ENCODE results near the gene PTPRN2.
"Not testable (repeated sequence)": the region's sequence is repeated elsewhere in the genome, so short reads cannot be mapped to it uniquely, and the experiment has no call there.

Gene PTPRN2

DNA sequence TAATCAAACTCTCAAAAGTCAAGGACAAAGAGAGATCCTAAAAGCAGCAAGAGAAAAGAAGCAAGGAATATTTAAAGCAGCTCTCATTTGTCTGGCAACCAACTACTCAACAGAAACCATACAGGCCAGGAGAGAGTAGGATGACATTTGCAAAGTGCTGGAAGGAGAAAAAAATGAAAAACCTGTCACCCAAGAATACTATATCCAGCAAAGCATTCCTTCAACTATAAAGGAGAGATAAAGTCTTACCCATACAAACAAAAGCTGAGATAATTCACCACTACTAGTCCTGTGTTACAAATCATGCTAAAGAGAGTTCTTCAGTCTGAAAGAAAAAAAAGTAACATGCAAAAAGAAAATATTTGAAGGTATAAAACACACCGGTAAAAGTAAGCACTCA is 357.7 kb downstream of the PTPRN2 start:
- no peak for DNase-seq (ENCODE audit: low read depth)

- no peak for DNase-seq (ENCODE audit: low read depth)
Measured at GRCh38 chr7:158228986-158229385, 358.6 kb downstream of the PTPRN2 start.

DNA sequence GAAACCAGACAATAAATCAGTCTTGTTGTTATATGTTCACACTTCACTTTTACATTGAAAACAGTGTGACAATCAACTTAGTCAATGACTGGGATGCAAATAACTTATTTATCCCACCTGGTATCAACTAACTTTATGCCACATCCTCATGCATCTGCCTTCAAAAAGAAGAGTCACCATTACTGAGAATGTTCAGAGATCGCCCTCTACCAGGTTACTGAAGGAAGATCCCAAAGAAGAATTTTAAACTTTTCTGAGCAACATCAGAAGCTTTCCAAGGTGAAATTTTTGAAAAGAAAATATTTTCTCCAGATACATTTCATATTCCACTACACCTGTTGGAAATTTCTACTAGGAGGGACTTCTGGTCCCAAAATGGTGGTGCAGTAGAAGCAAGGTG is 359.5 kb downstream of the PTPRN2 start:
- no peak for DNase-seq (ENCODE audit: low read depth)

DNA sequence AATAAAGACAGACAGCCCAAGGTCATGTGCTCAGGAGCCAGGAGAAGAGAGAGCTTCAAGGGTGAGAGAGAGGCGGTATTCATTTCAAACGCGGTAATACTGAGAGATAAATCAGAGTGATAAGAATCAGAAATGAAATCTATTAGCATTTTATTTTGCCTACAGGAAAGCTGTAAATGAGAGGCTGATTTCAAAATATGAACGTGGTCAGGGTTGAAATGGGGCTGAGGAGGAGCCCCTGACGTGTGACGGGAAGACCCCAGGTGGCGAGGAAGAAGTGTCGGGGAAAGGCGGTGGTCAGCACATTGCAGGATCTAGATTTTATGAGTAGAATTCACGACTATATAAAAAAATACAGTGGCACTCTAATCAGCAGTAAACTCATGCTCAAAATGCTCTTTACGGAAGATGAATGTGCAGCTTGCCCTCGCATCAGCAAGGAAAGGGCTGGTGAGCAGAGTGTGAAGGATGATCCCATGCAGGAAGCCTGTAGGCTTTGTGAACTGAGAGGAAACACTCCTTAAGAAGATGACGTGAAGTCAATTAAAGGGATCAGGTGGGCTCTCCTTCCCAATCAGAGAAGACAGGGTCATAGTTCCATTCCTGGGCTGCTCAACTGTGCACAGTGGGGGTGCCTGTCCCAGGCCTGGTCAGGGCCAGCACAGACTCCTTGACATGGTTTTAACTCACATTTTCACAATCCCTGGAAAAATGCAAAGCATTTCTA is 360.2 kb downstream of the PTPRN2 start:
- DNase-seq (ENCODE audit: low read depth), result no peak

DNA sequence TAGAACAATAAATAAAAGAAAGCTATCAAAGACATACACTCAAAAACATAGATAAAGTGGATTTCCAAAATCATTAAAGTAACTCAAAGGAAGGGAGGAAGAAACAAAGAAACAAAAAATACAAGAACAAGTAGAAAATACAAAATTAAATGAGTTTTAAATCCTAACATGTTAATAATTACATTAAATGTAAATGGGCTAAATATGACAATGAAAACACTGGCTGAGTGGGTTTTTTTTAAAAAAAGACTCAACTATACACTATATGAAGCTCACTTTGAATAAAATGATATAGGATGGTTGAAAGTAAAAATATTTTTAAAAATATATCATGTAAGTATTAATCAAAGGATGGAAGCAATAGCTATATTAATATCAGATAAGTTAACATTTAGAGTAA is 371.4 kb downstream of the PTPRN2 start:
- DNase-seq (ENCODE audit: low read depth), result no peak

GRCh38 chr7:158209435-158209834 is 378.2 kb downstream of the PTPRN2 start:
- DNase-seq (ENCODE audit: low read depth), result no peak

GRCh38 chr7:158206341-158206740 is 381.3 kb downstream of the PTPRN2 start:
- DNase-seq (ENCODE audit: low read depth), result no peak

DNA sequence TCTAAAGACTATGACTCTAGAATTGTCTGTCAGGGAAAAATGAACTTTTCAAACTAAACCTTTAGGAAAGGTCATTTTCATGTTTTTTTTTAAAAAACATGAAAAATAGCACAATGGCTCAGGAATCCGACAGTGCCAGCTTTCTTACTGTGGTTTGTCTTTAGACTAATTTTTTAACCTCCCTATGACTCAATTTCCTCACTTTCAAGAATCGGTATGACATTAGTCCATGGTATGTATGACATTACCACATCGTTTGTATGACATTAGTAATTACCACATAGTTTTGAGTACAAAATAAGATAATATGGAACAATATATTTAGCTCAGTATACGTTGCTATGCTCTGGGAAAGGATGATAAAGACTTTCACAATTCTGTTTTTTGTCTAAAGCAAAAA is 383.2 kb downstream of the PTPRN2 start:
- DNase-seq (ENCODE audit: low read depth), result no peak

- DNase-seq (ENCODE audit: low read depth), result not testable (repeated sequence)
Measured at GRCh38 chr7:158203948-158204347, 383.7 kb downstream of the PTPRN2 start.

DNA sequence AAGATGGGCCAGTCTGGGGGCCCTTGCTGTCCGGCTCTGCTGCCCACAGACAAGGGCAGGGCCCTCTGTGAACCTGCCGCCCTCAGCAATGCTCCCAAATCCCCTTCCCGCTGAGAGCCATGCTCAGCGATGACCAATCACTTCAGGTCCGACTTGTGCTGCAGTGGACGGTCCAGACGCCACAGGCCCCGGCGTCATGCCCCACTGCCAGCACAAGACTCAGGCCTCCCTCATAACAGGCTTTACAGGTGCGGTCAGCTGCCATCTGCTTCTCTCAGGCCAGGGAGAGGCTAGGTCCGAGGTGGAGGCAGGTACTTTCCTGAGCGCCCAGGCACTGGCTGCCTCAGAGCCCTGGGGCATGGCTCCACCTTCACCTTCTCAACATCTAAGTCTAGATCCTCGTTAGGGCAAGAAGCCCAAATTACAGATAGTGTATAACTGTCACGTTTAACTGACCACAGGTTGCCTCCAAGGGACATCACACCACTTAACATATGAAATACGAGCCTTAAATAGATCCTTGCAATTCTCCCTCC is 393.2 kb downstream of the PTPRN2 start:
- no peak for DNase-seq (ENCODE audit: low read depth)

DNA sequence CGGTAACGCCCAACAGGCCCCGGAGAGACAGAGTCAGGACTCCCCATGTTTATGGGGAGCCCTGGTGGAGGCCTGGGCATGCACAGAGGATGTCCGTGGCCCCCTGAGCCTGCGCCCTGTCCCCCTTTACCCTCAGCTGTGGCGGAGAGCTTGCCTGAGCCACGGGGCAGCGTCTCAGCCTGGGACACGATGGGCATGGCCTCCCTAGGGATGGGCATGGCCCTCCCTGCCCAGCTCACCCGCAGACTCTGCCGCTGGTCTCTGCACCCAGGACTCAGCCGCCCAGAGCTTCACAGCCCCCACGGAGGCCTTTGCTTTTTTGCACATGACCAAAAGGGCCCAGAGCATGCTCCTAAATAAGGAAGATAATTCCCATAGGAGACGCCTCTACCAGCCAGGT is 394.2 kb downstream of the PTPRN2 start:
- no peak for DNase-seq (ENCODE audit: low read depth)

GRCh38 chr7:158192956-158193355 is 394.7 kb downstream of the PTPRN2 start:
- DNase-seq (ENCODE audit: low read depth), result no peak

DNA sequence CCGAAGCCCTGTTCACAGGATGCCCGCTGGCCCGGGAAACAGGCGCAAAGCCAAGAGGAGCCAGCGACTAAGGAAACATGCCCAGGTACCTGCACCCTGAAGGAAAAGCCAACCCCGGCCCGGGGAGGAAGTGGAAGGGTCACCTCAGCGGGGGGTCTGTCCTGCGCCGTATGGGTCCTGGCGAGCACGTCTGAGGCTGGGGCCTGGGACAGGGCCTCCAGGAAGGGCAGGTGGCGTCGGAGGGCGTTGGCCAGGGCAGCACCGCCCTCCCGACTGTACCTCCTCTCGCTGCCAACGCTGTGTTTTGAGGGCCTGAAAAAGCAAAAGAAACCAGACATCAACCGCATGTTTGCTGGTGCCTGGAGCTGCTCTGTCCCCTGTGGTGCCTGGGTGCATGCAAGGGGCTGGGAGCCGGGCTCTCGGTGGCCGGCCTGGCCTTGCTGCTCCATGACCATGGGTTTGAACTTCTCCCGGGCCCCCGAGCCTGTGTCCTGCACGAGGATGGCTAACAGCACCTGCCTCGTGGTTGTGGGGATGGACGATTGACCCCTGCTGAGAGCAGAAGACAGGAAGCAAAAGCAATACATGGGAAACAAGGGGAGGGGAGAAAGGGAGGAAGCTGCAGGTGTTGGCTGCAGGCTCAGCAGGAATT is 395.3 kb downstream of the PTPRN2 start:
- no peak for DNase-seq (ENCODE audit: low read depth)

DNA sequence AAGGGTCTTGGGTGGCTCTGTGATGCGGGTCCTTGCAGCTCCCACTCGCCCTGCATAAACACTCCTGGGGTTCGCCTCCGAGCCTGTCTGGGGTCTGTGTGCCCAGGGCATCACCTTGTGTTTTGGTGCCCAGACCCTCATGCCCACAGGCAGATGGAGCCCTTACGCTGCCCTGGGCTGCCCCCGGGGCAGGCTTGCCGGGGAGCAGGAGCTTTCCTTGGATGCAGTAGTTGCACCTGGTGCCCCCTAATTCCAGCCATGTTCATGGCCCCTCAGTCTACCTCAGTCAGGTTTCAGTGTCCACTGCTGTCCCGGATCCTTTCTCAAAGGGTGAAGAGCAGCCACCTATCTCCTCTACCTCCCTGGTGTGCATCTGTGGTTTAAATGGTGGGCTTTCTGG is 396.0 kb downstream of the PTPRN2 start:
- DNase-seq (ENCODE audit: low read depth), result no peak

GRCh38 chr7:158190756-158191155 is 396.9 kb downstream of the PTPRN2 start:
- DNase-seq (ENCODE audit: low read depth), result no peak

GRCh38 chr7:158188676-158189075 is 398.9 kb downstream of the PTPRN2 start:
- DNase-seq (ENCODE audit: low read depth), result no peak

- no peak for DNase-seq (ENCODE audit: low read depth)
Measured at GRCh38 chr7:158187694-158187994, 400.0 kb downstream of the PTPRN2 start.

DNA sequence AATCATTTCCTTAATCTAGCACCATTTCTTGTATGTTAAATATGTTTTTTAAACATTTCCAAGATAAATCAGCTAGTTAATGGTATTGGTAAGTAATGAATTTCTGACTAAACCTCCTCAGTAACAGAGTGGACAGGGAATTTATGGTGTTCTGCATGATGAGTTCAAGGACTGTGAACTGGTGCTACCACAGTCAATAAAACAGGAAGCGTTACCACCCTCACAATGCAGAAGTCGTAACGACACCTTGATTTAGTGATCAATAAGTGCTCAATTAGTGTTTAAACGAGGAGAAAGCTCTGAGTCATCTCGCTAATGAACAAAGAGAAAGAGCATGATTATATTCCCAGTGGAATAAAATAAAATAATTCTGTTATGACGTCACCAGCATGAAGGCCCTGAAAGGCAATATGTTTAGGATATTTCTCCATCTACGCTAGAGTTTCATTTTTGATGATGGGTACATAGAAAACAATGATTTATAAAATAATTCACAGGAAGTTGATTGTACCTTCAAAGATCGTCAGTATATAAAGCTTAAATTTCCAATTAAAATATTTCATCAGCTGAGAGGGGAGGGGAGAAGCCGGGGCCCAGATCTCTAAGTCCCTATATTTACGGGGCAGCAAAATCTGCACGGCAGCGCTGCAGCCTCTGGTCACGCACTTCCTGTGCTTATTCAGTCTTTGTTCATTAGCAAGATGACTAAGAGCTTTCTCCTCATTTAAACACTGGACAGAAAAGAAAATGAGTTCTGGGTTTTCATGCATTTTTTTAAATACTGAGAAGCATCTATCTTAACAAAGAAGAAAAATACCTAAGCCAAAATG is 400.5 kb downstream of the PTPRN2 start:
- DNase-seq (ENCODE audit: low read depth), result no peak

DNA sequence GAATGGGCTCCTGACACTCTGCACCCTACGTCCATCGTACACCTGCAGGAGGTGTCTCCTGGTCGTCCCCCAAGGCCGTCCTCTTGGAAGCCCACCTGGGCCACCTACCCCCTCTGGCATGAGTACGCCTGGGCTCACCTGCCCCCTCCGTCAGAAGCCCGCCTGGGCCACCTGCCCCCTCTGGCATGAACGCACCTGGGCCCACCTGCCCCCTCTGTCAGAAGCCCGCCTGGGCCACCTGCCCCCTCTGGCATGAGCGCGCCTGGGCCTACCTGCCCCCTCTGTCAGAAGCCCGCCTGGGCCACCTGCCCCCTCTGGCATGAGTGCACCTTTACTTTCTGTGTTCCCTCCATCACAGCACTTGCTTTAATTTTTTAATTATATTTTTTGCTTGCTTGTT is 401.2 kb downstream of the PTPRN2 start:
- DNase-seq (ENCODE audit: low read depth), result no peak

DNA sequence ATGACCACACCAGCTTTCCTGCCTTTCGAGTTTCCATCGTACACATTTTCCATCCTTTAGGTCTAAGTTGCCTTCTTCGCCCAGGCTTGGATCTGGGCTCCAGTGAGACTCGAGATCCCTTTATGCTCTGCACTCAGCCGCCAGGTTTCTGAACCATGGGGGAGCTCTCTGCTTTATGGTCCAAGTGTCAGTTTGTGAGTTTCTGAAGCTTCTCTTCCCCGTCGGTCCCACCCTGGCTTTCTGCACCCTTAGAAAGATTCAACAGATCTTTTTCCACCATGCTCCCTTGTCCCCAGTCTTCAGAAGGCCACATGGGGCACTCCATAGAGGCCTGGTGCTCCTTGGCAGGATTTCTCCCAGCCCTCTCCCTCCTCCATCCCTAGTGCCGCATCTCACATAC is 402.0 kb downstream of the PTPRN2 start:
- DNase-seq (ENCODE audit: low read depth), result no peak

DNA sequence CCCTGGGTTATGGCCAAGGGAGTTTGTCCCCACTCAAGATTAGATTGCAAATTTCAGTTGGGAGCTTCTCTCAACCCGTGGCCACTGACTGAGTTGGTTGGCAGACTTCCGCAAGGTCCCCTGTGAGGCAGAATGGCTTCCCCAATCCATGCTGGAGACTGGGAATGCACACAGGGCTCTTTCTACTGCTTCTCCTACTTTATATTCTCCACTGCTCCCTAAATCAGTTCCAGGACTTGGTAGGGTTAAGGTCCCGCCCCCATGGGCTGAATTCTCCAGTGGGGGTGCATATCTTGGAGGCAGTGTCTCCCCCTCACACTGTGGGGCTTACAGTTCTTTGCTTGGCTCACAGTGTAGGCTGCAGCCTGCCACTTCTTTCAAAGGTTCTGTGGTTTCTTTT is 404.2 kb downstream of the PTPRN2 start:
- no peak for DNase-seq (ENCODE audit: low read depth)

DNA sequence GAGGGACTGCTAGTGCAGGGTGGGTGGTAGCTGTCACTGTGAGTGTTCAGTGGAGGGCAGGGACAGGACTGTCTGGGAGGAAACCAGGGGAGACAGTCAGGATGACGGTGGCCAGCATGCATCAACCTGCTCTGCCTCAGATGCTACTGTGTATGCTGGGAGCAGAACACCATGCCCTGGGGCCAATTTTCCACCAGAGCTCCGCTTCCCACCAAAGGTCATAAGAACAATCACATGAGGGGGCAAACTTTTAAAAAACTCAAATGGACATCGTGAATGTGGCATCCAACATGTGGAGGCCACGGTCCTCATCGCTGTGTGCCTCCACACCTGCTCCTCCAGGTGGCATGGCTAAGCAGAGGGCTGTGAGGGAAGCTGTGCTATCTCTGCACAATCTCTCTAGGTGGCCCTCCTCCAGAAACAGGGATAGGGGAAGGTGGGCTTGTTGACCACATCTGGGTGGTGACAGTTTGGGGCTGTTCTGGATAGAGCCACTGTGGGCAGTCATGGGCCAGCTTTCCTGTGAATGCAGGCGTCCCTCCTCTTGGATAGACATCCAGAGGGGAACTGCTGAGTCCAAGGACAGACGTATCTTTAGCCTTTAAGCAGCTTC is 411.0 kb downstream of the PTPRN2 start:
- no peak for DNase-seq (ENCODE audit: low read depth)

- no peak for DNase-seq (ENCODE audit: low read depth)
Measured at GRCh38 chr7:158175779-158176178, 411.8 kb downstream of the PTPRN2 start.

Measured in stimulated activated CD4-positive, alpha-beta T cell treated with anti-CD3 and anti-CD28 coated beads, Interleukin-2, amount 100 ng/mL, for 4 hours (primary cell).